Natural killer cell (primary cell): ENCODE measurements around the gene SYNGR2. TPM values are rescaled to one million over a fixed set of nuclear protein-coding genes. Genes with fewer than 3 reads are reported as not detected.

Source experiments
- ATAC-seq, 3 donors: fragments of 150-1000 bp in 2 of 3; fragments of 200-7000 bp in 1 of 3; cut with Tn5 transposase; 1 replicate in 1 of 3; 2 replicates in 2 of 3; pipeline ENCODE4 v1.10.0; 2021; ENCODE audit warnings: mild to moderate bottlenecking in 2 of 3, moderate library complexity in 2 of 3
- DNase-seq, 2 donors: peaks; one replicate each; pipeline versions ENCODE4 v3.0.0 to v3.0.0-alpha.2; 2013 to 2021; ENCODE audit warnings: mixed read lengths in 1 of 2
- H3K27ac ChIP-seq: one replicate; pipeline ENCODE4 v1.5.1; 2013; ENCODE audit warnings: mild to moderate bottlenecking, low read length
- H3K27me3 ChIP-seq: one replicate; pipeline ENCODE4 v1.6.1; 2013; ENCODE audit warnings: low read length; ENCODE audit not compliant: control insufficient read depth, insufficient read depth
- H3K36me3 ChIP-seq: one replicate; pipeline ENCODE4 v1.6.1; 2013; ENCODE audit warnings: low read length; ENCODE audit not compliant: control insufficient read depth, insufficient read depth
- H3K4me1 ChIP-seq: one replicate; pipeline ENCODE4 v1.6.1; 2013; ENCODE audit warnings: low read length; ENCODE audit not compliant: control insufficient read depth, insufficient read depth
- H3K4me3 ChIP-seq: one replicate; pipeline ENCODE4 v1.5.1; 2013; ENCODE audit warnings: low read length
- H3K9me3 ChIP-seq: one replicate; pipeline ENCODE4 v1.6.1; 2013; ENCODE audit warnings: low read length; ENCODE audit not compliant: control insufficient read depth, insufficient read depth
- H3K27ac Mint-ChIP-seq, 2 donors: one replicate each; pipeline ENCODE4 v1.8.0; 2022; ENCODE audit warnings: mild to moderate bottlenecking in 2 of 2, mixed read lengths in 2 of 2, moderate library complexity in 1 of 2
- H3K27me3 Mint-ChIP-seq, 2 donors: one replicate each; pipeline ENCODE4 v1.8.0; 2022; ENCODE audit warnings: low read depth in 2 of 2, mixed read lengths in 2 of 2
- H3K36me3 Mint-ChIP-seq: one replicate; pipeline ENCODE4 v1.8.0; 2022; ENCODE audit warnings: mixed read lengths
- H3K4me1 Mint-ChIP-seq, 2 donors: one replicate each; pipeline ENCODE4 v1.8.0; 2022; ENCODE audit warnings: mixed read lengths in 2 of 2
- H3K4me3 Mint-ChIP-seq: one replicate; pipeline ENCODE4 v1.8.0; 2022; ENCODE audit warnings: mild to moderate bottlenecking, moderate library complexity, mixed read lengths
- H3K9me3 Mint-ChIP-seq, 2 donors: one replicate each; pipeline ENCODE4 v1.8.0; 2022; ENCODE audit warnings: mixed read lengths in 2 of 2
- CTCF ChIP-seq: fragments of 200-600 bp; IDR thresholded peaks from one replicate; pipeline ENCODE4 v1.8.0; 2022; ENCODE audit warnings: antibody characterized with exemption
- WGBS: methylation state at CpG from one replicate; pipeline ENCODE4 v1.1.7; 2013; ENCODE audit warnings: missing lambda C conversion rate; ENCODE audit not compliant: insufficient coverage; 5-methylcytosine and 5-hydroxymethylcytosine counted together
- intact Hi-C: fragments of 100-400 bp; cut with micrococcal nuclease; formaldehyde crosslinking; loops from one replicate; pipeline ENCODE4 v1.14.2; 2022
- total RNA-seq, 4 donors: library from RNA; stranded (reverse); fragments of 120-200 nt in 1 of 4; gene quantifications; one replicate each; pipeline versions ENCODE4 v1.2.3 to v1.2.4, GENCODE V29; 2013 to 2022

The SYNGR2 gene
- total RNA-seq, 3 donors from 2014 or later (not counting 1 experiment from before 2014, with no cell fraction given): 41.2 to 62.1 (median 43.5) TPM

- intact Hi-C loops: no loop called here
- H3K4me1 Mint-ChIP-seq: peaks cover 49 to 59% of the 10 kb centered on the region in 2 donors
- Histone ChIP-seq H3K27ac (no peak overlapping the region), H3K4me3 (no peak overlapping the region), H3K9me3 (no peaks in the 10 kb centered on the region), H3K4me1 (peaks cover 94% of the 10 kb centered on the region), H3K27me3 (no peaks in the 10 kb centered on the region), H3K36me3 (peaks cover 26% of the 10 kb centered on the region)
- TF ChIP-seq CTCF: no peak
- peak overlapping the region; percentile 38 to 60 for H3K27ac Mint-ChIP-seq
- no peaks in the 10 kb centered on the region for H3K9me3 Mint-ChIP-seq
- peak in 1 of 2 donors; percentile 17 for DNase-seq
- no peaks in the 10 kb centered on the region for H3K36me3 Mint-ChIP-seq
- no peaks in the 10 kb centered on the region for H3K27me3 Mint-ChIP-seq
- WGBS: 88% methylated on average over 20 of the region's 20 CpGs
- no peak for ATAC-seq
- no peak overlapping the region for H3K4me3 Mint-ChIP-seq
Measured at GRCh38 chr17:78141437-78142118, 26.8 kb upstream of the SYNGR2 start.

- peak overlapping the region in 1 of 2 donors; percentile 61 for H3K27ac Mint-ChIP-seq
- intact Hi-C loops: no loop called here
- no peaks in the 10 kb centered on the region for H3K27me3 Mint-ChIP-seq
- Histone ChIP-seq H3K27ac (peak overlapping the region; percentile 4), H3K4me1 (peaks cover 94% of the 10 kb centered on the region), H3K36me3 (peaks cover 21% of the 10 kb centered on the region), H3K4me3 (no peak overlapping the region), H3K9me3 (no peaks in the 10 kb centered on the region), H3K27me3 (no peaks in the 10 kb centered on the region)
- peaks cover 42 to 54% of the 10 kb centered on the region in 2 donors for H3K4me1 Mint-ChIP-seq
- no peak overlapping the region for H3K4me3 Mint-ChIP-seq
- no peak for TF ChIP-seq CTCF
- DNase-seq (peak in 1 of 2 donors; percentile 43), ATAC-seq (no peak)
- no peaks in the 10 kb centered on the region for H3K9me3 Mint-ChIP-seq
- H3K36me3 Mint-ChIP-seq: no peaks in the 10 kb centered on the region
- WGBS: 81% methylated on average over 16 of the region's 16 CpGs
Measured at GRCh38 chr17:78142119-78142861, 26.1 kb upstream of the SYNGR2 start.

- Histone ChIP-seq H3K9me3 (no peaks in the 10 kb centered on the region), H3K4me3 (no peak overlapping the region), H3K27me3 (no peaks in the 10 kb centered on the region), H3K27ac (peak overlapping the region; percentile 5), H3K36me3 (peaks cover 21% of the 10 kb centered on the region), H3K4me1 (peaks cover 94% of the 10 kb centered on the region)
- peaks cover 0 to 2% of the 10 kb centered on the region in 2 donors for H3K27me3 Mint-ChIP-seq
- TF ChIP-seq CTCF: no peak
- H3K9me3 Mint-ChIP-seq: no peaks in the 10 kb centered on the region
- peak overlapping the region; percentile 61 to 78 for H3K27ac Mint-ChIP-seq
- no peaks in the 10 kb centered on the region for H3K36me3 Mint-ChIP-seq
- DNase-seq: no peak
- 91% methylated on average over 21 of the region's 21 CpGs for WGBS
- no peak for ATAC-seq
- no peak overlapping the region for H3K4me3 Mint-ChIP-seq
- intact Hi-C loops: no loop called here
- peaks cover 30 to 44% of the 10 kb centered on the region in 2 donors for H3K4me1 Mint-ChIP-seq
Measured at GRCh38 chr17:78143214-78144146, 24.9 kb upstream of the SYNGR2 start.
